Right cardiac atrium (tissue), 5 donors: ENCODE results near the gene DNAJA2. TPM values are rescaled to one million over a fixed set of nuclear protein-coding genes. Genes with fewer than 3 reads are reported as not detected.
"Not testable (repeated sequence)": the region's sequence is repeated elsewhere in the genome, so short reads cannot be mapped to it uniquely, and the experiment has no call there.

Experiments
- ATAC-seq, 2 donors: fragments of 200-7000 bp; cut with Tn5 transposase; one replicate each; pipeline versions ENCODE4 v1.8.0 to v1.9.1; 2020; ENCODE audit warnings: moderate library complexity in 2 of 2, mild to moderate bottlenecking in 1 of 2
- DNase-seq, 3 donors: peaks; one replicate each; pipeline ENCODE4 v3.0.0-alpha.2; 2020
- H3K27ac ChIP-seq: one replicate; pipeline ENCODE4 v1.5.1; 2013; ENCODE audit warnings: mild to moderate bottlenecking, low read length, control low read depth, moderate library complexity
- H3K27me3 ChIP-seq: one replicate; pipeline ENCODE4 v1.6.1; 2013; ENCODE audit not compliant: control insufficient read depth, insufficient read depth
- H3K4me1 ChIP-seq: one replicate; pipeline ENCODE4 v1.6.1; 2013; ENCODE audit warnings: low read length; ENCODE audit not compliant: control insufficient read depth, insufficient read depth
- H3K4me3 ChIP-seq: one replicate; pipeline ENCODE4 v1.5.1; 2013; ENCODE audit warnings: low read length, control low read depth
- H3K9me3 ChIP-seq: one replicate; pipeline ENCODE4 v1.6.1; 2013; ENCODE audit warnings: low read length; ENCODE audit not compliant: control insufficient read depth
- WGBS: extraction: QIAGEN DNeasy Blood & Tissue Kit; methylation state at CpG from one replicate; pipeline ENCODE4 v1.1.7; 2013; 5-methylcytosine and 5-hydroxymethylcytosine counted together
- intact Hi-C, 4 donors: fragments of 100-400 bp; cut with DNase I; formaldehyde crosslinking; loops; one replicate each; pipeline versions ENCODE4 v1.11.0 to v1.14.0; 2022 to 2023
- polyA plus RNA-seq: library from polyadenylated mRNA; stranded (reverse); fragments of 200-250 nt; gene quantifications from one replicate; pipeline ENCODE4 v1.2.3, GENCODE V29; 2013
- total RNA-seq, 4 donors: library from RNA; stranded (reverse); fragmentation: NEBNext Ultra II Directional; extraction: Animal tissue kit (Norgen Biotek cat#: 25700); gene quantifications; one replicate each; pipeline ENCODE4 v1.2.1, GENCODE V29; 2021
- donor health status: healthy with polysubstance abuse.
- donor health status: DM: no; HTN: yes; CAD: no.
- donor health status: DM: no; HTN: no; CAD: no.
- donor health status: DM: no; HTN: yes; CAD: no; lungs with severe emphysema.
- donor health status: DM: yes; HTN: yes; CAD: no.

The DNAJA2 gene
- total and polyA plus RNA-seq, 5 donors, result 74.9 to 97.2 (median 92.2) TPM

DNA sequence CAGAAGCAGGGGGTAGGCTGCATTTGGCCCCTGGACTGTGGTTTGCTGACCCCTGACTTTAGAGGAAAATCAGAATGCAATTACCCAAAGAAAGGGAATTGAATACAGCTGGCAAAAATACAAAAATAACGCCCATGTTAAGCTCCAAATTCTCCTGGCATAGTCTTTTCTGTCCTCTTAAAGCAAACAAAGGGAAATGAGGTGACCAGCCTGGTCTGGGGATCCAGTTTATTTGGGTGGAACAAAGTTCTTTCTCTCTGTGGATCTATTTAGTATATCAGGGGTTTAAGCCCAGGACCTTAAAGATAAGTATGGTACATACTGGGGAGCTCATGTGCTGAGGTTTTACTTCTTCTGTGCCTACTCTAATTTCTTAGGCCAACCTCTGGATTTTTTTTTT, 23.5 kb downstream of the DNAJA2 start:
- DNase-seq (no peak), ATAC-seq (no peak)
- Histone ChIP-seq H3K27me3 (no peaks in the 10 kb centered on the region), H3K4me1 (no peaks in the 10 kb centered on the region), H3K27ac (no peak overlapping the region), H3K4me3 (no peak overlapping the region), H3K9me3 (no peaks in the 10 kb centered on the region)
- 61% methylated on average over 1 of the region's 1 CpG for WGBS
- intact Hi-C loops, result no loop called here

DNA sequence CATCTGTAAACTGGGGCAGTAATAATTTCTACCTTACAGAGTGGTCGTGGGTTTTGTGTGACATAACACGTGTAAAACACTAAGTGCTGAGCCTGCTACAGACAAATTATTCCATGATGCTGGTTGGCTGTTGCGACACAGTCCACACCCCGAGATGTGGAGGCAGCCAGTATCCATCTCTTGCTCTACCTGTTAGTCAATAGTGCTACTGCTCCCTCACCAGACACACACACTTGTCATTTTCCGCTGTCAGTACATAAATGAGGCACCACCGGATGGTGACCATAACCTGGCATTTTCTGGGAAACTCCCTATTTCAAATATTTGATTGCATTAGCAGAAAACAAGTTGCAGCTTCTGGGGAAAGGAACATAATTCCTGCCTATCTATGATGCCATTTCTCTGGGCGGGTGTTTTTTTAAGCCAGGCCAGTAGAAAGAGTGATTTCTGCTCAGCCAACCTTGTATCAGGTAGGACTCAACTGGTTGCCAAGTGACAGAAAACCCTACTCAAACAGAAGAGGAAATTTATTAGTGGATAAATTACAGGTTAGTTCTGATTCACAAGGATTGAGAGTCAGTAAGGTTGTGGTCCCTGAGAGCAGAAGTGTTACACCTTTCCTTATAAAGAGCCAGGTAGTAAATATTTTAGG, 24.1 kb downstream of the DNAJA2 start:
- no peak for ATAC-seq
- intact Hi-C loops, result loop anchor here in 1 of 4 donors (10.0 kb wide), 1 partner anchor 1205 kb away; the partner anchor contains the start of gene ABCC12
- Histone ChIP-seq H3K27me3 (no peaks in the 10 kb centered on the region), H3K4me3 (no peak overlapping the region), H3K9me3 (no peaks in the 10 kb centered on the region), H3K4me1 (no peaks in the 10 kb centered on the region), H3K27ac (no peak overlapping the region)
- DNase-seq, result no peak
- WGBS, result 85% methylated on average over 7 of the region's 7 CpGs

DNA sequence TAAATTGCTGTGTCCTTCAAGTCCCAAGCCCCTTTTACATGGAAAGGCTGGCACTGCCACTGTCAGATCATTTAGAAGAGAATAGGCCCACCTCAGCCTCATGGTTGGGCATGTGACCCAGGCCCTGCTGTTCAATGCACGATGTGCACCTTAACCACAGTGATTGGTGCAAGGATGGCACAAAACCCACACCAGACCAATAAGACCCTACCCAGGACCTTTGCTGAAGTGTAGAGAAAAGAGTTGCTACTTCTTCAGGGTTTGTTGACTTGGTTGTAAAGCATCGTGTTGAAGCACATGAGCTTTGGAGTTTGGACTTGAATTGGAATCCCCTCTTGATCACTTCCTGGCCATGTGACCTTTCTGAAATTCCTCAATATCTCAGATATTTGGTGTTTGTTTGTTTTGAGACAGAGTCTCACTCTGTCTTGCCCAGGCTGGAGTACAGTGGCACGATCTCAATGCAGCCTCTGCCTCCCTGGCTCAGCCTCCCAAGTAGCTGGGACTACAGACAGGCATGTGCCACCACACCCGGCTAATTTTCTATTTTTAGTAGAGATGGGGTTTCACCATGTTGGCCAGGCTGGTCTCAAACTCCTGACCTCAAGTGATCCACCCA, 24.8 kb downstream of the DNAJA2 start:
- intact Hi-C loops, result loop anchor here in 1 of 4 donors (10.0 kb wide), 1 partner anchor 1206 kb away; the partner anchor contains the start of gene ABCC12
- no peak overlapping the region for H3K27ac ChIP-seq
- no peak for DNase-seq
- H3K9me3 ChIP-seq, result no peaks in the 10 kb centered on the region
- no peaks in the 10 kb centered on the region for H3K4me1 ChIP-seq
- no peak for ATAC-seq
- 70% methylated on average over 4 of the region's 4 CpGs for WGBS
- no peaks in the 10 kb centered on the region for H3K27me3 ChIP-seq
- H3K4me3 ChIP-seq, result no peak overlapping the region

DNA sequence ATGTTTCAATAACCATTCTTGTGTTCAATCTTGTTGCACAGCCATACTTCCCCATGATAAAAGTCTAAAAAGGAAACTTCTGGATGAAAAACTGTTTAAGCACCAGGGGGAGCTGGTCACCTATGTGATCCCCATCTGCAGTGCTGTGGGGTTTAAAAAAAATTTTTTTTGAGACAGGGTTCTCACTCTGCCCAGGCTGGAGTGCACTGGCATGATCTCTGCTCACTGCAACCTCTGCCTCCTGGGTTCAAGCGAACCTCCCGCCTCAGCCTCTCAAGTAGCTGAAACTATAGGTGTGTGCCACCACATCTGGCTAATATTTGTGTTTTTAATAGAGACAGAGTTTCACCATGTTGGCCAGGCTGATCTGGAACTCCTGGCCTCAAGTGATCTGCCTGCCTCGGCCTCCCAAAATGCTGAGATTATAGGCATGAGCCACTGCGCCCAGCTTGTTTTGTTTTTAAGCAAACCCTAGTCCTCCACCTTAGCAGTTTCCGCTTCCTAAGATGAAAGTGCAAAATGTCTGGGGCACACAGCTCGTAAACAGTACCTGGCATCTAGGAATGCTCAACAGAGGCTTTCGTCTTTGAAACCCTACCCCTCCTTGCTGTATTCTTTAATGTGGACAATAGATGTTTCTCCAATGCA, 25.4 kb downstream of the DNAJA2 start:
- intact Hi-C loops, result loop anchor here in 1 of 4 donors (10.0 kb wide), 1 partner anchor 1207 kb away; the partner anchor contains the start of gene ABCC12
- 91% methylated on average over 7 of the region's 7 CpGs for WGBS
- Histone ChIP-seq H3K27ac (no peak overlapping the region), H3K9me3 (no peaks in the 10 kb centered on the region), H3K27me3 (no peaks in the 10 kb centered on the region), H3K4me3 (no peak overlapping the region), H3K4me1 (no peaks in the 10 kb centered on the region)
- DNase-seq (no peak), ATAC-seq (peak in 1 of 2 donors; percentile 38)

DNA sequence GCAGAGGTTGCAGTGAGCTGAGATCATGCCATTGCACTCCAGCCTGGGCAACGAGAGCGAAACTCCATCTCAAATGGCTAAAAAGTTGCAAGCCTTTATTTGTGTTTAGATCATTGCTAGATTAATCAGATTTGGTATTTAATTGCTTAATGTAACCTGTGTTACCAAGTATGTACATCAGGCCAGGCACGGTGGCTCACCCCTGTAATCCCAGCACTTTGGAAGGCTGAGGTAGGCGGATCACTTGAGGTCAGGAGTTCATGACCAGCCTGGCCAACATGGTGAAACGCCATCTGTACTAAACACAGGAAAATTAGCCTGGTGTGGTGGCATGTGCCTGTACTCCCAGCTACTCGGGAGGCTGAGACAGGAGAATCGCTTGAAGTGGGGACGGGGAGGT, 28.8 kb downstream of the DNAJA2 start:
- not testable (repeated sequence) for H3K4me1 ChIP-seq, H3K4me3 ChIP-seq, DNase-seq, ATAC-seq, H3K27ac ChIP-seq, H3K27me3 ChIP-seq, H3K9me3 ChIP-seq
- intact Hi-C loops, result loop anchor here in 1 of 4 donors (10.0 kb wide), 1 partner anchor 1210 kb away; the partner anchor contains the start of gene ABCC12
- WGBS, result 93% methylated on average over 8 of the region's 8 CpGs

DNA sequence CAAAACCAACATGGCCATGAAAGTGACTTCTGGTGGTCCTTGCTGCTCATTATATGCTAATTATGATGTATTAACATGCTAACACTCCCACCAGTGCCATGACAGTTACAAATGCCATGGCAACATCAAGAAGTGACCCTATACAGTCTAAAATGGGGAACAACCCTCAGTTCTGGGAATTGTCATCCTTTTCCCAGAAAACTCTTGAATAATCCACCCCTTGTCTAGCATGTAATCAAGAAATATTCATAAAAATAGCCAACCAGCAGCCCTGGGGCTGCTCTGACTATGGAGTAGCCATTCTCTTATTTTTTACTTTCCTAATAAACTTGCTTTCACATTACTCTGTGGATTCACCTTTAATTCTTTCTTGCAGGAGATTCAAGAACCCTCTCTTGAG, 35.9 kb downstream of the DNAJA2 start:
- Histone ChIP-seq H3K4me1 (no peaks in the 10 kb centered on the region), H3K4me3 (no peak overlapping the region), H3K9me3 (no peaks in the 10 kb centered on the region), H3K27me3 (no peaks in the 10 kb centered on the region), H3K27ac (no peak overlapping the region)
- ATAC-seq, result no peak
- no peak for DNase-seq
- intact Hi-C loops, result no loop called here

DNA sequence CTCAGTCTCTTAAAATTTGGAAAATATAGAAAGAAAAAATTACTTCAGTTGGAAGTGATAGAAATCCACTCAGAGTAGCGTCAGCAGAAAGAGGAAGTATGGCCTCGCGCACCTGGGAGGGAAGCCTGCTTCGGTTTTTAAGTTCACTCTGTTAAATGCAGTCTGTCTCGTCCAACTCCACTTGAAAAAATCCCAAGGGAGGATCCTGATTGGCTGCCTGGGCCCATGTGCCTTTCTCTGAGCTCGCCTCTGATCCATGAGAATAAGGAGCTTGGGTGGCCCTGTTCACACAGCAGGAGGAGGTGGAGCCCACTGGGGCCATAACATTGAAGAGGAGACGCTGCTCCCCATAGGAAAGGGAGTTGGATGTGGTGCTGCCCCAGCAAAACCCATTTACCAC, 40.7 kb downstream of the DNAJA2 start:
- H3K4me3 ChIP-seq, result no peak overlapping the region
- H3K9me3 ChIP-seq, result no peaks in the 10 kb centered on the region
- H3K27me3 ChIP-seq, result no peaks in the 10 kb centered on the region
- DNase-seq, result no peak
- H3K27ac ChIP-seq, result no peak overlapping the region
- no peaks in the 10 kb centered on the region for H3K4me1 ChIP-seq
- intact Hi-C loops, result no loop called here
- ATAC-seq, result no peak
- WGBS, result 64% methylated on average over 7 of the region's 7 CpGs

DNA sequence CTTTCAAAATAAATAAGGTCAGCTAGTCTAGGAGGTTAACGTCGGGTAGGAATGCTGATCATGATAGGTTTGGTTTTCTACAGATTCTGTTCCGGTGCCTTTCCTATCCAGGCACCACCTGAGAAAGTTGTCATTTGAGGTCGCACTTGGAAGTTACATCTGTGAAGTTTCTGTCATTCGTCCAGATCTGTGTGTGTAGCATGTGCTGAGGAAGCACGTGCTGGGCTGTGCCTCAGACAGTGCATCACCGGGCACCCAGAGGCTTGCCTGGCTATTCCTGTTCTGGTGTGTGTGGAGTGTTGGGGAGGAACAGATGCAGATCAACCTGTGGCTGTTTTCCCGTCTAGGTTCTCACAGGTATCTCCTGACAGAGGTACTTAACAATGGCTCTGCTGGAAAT, 42.6 kb downstream of the DNAJA2 start:
- 84% methylated on average over 8 of the region's 8 CpGs for WGBS
- Histone ChIP-seq H3K27me3 (no peaks in the 10 kb centered on the region), H3K4me1 (no peaks in the 10 kb centered on the region), H3K27ac (no peak overlapping the region), H3K9me3 (no peaks in the 10 kb centered on the region), H3K4me3 (no peak overlapping the region)
- ATAC-seq, result no peak
- intact Hi-C loops, result no loop called here
- no peak for DNase-seq

DNA sequence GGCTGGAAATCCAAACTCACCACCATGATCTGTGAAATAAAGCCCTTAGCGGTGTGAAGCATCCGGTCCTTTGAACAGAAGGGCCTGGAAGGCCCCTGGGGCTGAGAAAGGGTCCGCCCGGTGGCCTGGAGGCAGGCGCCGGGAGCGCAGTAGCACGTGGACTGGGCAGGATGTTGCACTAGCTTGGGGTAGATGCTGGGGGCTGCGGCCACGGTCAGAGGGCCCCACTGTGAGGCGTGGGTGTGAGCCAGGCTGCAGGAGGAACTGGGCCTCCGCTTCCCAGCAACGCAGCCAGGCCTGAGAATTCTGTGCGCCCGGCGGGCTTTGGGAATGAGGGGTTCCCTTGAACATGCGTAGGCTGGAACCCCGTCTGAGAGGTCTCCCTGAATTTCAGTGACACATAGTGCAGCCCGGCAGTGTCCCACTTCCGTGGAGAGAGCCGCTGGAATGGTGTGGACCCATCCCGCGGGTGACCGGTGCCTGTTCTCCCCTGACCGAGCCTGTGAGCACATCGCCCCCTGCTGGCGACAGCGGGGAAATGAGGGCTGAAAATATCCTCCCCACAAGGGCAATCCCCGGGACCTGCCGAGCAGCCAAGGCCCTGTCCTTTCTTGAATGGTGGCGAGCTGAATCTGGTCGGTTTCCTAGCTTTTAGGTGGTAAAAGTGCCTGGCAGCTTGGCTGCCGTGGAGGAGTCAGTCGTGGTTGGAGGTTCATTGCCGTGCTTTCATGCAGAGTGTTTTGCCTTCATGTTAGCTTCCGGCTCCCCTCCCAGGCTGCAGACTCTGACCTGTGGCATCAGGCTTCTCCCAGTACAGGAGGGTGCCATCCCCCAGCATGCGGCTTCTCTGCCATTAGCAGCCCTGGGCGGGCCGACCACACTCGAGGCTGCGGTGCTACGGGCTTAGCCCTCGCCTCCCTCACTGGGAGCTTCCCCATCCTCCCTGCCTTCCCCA, 43.8 kb downstream of the DNAJA2 start:
- Histone ChIP-seq H3K27me3 (no peaks in the 10 kb centered on the region), H3K9me3 (no peaks in the 10 kb centered on the region), H3K4me3 (no peak overlapping the region), H3K4me1 (no peaks in the 10 kb centered on the region), H3K27ac (no peak overlapping the region)
- ATAC-seq (peak; percentile 71 to 84), DNase-seq (peak; percentile 59 to 81 (median 80))
- WGBS, result 64% methylated on average over 43 of the region's 43 CpGs
- intact Hi-C loops, result no loop called here

DNA sequence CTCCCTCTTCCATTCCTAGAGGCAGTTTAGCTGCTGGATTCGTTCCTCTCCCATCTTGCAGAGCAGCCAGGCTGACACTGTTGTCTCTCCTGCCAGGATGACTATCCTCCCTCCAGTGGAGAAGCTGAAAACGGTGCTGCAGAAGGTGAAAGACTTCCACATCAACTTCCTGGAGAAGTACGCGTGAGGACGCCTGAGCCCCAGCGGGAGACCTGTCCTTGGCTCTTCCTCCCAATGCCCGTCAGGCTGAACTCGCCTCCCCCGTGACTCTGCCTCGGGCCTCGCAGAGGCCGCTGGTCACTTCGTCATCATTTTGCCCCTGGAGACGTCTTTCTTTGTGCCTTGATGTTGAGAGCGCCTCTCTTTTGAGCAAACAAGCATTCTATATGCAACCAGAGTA, 44.7 kb downstream of the DNAJA2 start:
- ATAC-seq, result no peak
- intact Hi-C loops, result no loop called here
- 81% methylated on average over 15 of the region's 15 CpGs for WGBS

More for the DNA sequence above, 44.7 kb downstream of the DNAJA2 start:
- H3K9me3 ChIP-seq, result no peaks in the 10 kb centered on the region
- no peaks in the 10 kb centered on the region for H3K4me1 ChIP-seq
- no peak overlapping the region for H3K4me3 ChIP-seq
- H3K27ac ChIP-seq, result no peak overlapping the region
- DNase-seq, result no peak
- no peaks in the 10 kb centered on the region for H3K27me3 ChIP-seq
